ENCODE results near the gene PYDC1.
"Not testable (repeated sequence)": the region's sequence is repeated elsewhere in the genome, so short reads cannot be mapped to it uniquely, and the experiment has no call there.

The PYDC1 gene

GRCh38 chr16:31179219-31179746 lies 37.7 kb downstream of the PYDC1 start:
- DNase-seq (ENCODE audit: low read depth), result no peak

GRCh38 chr16:31177136-31177535 lies 39.8 kb downstream of the PYDC1 start:
- no peak for DNase-seq (ENCODE audit: low read depth)

GRCh38 chr16:31170048-31170447 lies 46.9 kb downstream of the PYDC1 start:
- not testable (repeated sequence) for DNase-seq (ENCODE audit: low read depth)

- DNase-seq (ENCODE audit: low read depth), result no peak
Measured at GRCh38 chr16:31168848-31169247, 48.1 kb downstream of the PYDC1 start.

DNA sequence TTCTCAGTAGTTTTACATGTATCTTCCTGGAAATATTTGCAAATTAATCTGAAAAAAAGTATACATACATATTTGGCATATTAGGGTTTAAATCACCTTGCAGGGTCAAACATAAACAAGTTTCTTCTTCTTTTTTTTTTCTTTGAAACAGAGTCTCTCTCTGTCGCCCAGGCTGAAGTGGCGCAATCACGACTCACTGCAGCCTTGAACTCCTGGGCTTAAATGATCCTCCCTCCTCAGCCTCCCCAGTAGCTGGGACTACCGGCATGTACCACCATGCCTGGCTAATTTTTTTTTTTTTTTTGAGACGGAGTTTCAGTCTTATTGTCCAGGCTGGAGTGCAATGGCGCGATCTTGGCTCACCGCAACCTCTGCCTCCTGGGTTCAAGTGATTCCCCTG lies 49.6 kb downstream of the PYDC1 start:
- no peak for DNase-seq (ENCODE audit: low read depth)
